Neural progenitor cell (in vitro differentiated cells): ENCODE data around the gene ADAMTS3.

Experiments used
- EZH2 ChIP-seq: fragments of 200-600 bp; sonication (generic); IDR thresholded peaks from 2 replicates; pipeline ENCODE4 v1.6.1; 2017; ENCODE audit warnings: antibody characterized with exemption, mild to moderate bottlenecking, moderate library complexity
- TF ChIP-seq, protein P1 (sequence below): fragments of 200-600 bp; sonication (generic); IDR thresholded peaks from 2 replicates; pipeline ENCODE4 v1.5.1; 2017; ENCODE audit warnings: antibody characterized with exemption, mild to moderate bottlenecking

- TF ChIP-seq, protein P1, sequence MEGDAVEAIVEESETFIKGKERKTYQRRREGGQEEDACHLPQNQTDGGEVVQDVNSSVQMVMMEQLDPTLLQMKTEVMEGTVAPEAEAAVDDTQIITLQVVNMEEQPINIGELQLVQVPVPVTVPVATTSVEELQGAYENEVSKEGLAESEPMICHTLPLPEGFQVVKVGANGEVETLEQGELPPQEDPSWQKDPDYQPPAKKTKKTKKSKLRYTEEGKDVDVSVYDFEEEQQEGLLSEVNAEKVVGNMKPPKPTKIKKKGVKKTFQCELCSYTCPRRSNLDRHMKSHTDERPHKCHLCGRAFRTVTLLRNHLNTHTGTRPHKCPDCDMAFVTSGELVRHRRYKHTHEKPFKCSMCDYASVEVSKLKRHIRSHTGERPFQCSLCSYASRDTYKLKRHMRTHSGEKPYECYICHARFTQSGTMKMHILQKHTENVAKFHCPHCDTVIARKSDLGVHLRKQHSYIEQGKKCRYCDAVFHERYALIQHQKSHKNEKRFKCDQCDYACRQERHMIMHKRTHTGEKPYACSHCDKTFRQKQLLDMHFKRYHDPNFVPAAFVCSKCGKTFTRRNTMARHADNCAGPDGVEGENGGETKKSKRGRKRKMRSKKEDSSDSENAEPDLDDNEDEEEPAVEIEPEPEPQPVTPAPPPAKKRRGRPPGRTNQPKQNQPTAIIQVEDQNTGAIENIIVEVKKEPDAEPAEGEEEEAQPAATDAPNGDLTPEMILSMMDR, result no peak
- TF ChIP-seq EZH2, result no peak
Observed at GRCh38 chr4:72290737-72291136, 278.3 kb downstream of the ADAMTS3 start.
